IMR-90 (cell line): ENCODE results near the gene ZC2HC1B. TPM values are rescaled to one million over a fixed set of nuclear protein-coding genes. Genes with fewer than 3 reads are reported as not detected.

ENCODE experiments used
- ATAC-seq: fragments of 200-7000 bp; cut with Tn5 transposase; 2 replicates; pipeline ENCODE4 v1.9.1; 2020; ENCODE audit warnings: low read depth, mild to moderate bottlenecking, moderate library complexity
- BruUV-seq: library from RNA; stranded (reverse); fragments of 400-500 nt; replicated peaks from 2 replicates; lab custom pipeline; 2021; lab: Mats Ljungman, UMichigan
- CTCF ChIA-PET: fragments of 300-600 bp; formaldehyde crosslinking; extraction: SDS; loops from one replicate; lab custom pipeline; 2021; ENCODE audit warnings: antibody characterized with exemption; lab: Yijun Ruan, JAX
- POLR2A ChIA-PET: fragments of 300-600 bp; sonication (Branson Sonifier 250); formaldehyde crosslinking; loops from one replicate; lab custom pipeline; 2022; ENCODE audit warnings: antibody characterized with exemption; ENCODE audit not compliant: unreplicated experiment; lab: Charles Lee
- DNase-seq: peaks from one replicate; pipeline ENCODE4 v3.0.0; 2013
- H2AFZ ChIP-seq: replicated peaks from 2 replicates; pipeline ENCODE3; 2013; ENCODE audit warnings: low read length, mild to moderate bottlenecking; ENCODE audit not compliant: poor library complexity
- H2AK5ac ChIP-seq: 2 replicates; pipeline ENCODE4 v1.6.1; 2013; ENCODE audit warnings: low read depth, low read length, inconsistent platforms
- H2AK9ac ChIP-seq: replicated peaks from 2 replicates; pipeline ENCODE3; 2013; ENCODE audit warnings: mild to moderate bottlenecking, low read depth, low read length, moderate library complexity; ENCODE audit not compliant: poor library complexity
- H2BK120ac ChIP-seq: 2 replicates; pipeline ENCODE4 v1.6.1; 2013; ENCODE audit warnings: low read depth, low read length, inconsistent platforms
- H2BK15ac ChIP-seq: 3 replicates; pipeline ENCODE4 v1.6.1; 2013; ENCODE audit warnings: low read depth, low read length, inconsistent platforms
- H2BK20ac ChIP-seq: 2 replicates; pipeline ENCODE4 v1.6.1; 2013; ENCODE audit warnings: low read depth, mild to moderate bottlenecking, inconsistent platforms, low read length, moderate library complexity
- H2BK5ac ChIP-seq: 2 replicates; pipeline ENCODE4 v1.6.1; 2013; ENCODE audit warnings: mild to moderate bottlenecking, low read depth, low read length, inconsistent platforms; ENCODE audit not compliant: poor library complexity, severe bottlenecking
- H3K14ac ChIP-seq: replicated peaks from 2 replicates; pipeline ENCODE4 v1.6.1; 2013; ENCODE audit warnings: low read depth, low read length, inconsistent platforms
- H3K18ac ChIP-seq: 2 replicates; pipeline ENCODE4 v1.6.1; 2013; ENCODE audit warnings: low read depth, low read length, control low read depth
- H3K23ac ChIP-seq: 2 replicates; pipeline ENCODE4 v1.6.1; 2013; ENCODE audit warnings: low read depth, low read length, inconsistent platforms
- H3K27ac ChIP-seq: 2 replicates; pipeline ENCODE4 v1.5.1; 2013; ENCODE audit warnings: mild to moderate bottlenecking, control low read depth, low read length; ENCODE audit not compliant: insufficient read depth
- H3K27me3 ChIP-seq: 2 replicates; pipeline ENCODE4 v1.6.1; 2013; ENCODE audit warnings: low read length; ENCODE audit not compliant: control insufficient read depth, insufficient read depth
- H3K36me3 ChIP-seq: 2 replicates; pipeline ENCODE4 v1.6.1; 2013; ENCODE audit warnings: low read length, mixed read lengths; ENCODE audit not compliant: control insufficient read depth, insufficient read depth
- H3K4ac ChIP-seq: 2 replicates; pipeline ENCODE4 v1.6.1; 2013; ENCODE audit warnings: low read depth, low read length, inconsistent platforms
- H3K4me1 ChIP-seq: 2 replicates; pipeline ENCODE4 v1.6.1; 2013; ENCODE audit warnings: low read length, mixed read lengths; ENCODE audit not compliant: control insufficient read depth, insufficient read depth
- H3K4me2 ChIP-seq: 2 replicates; pipeline ENCODE4 v1.6.1; 2013; ENCODE audit warnings: low read depth, mild to moderate bottlenecking, control low read depth, low read length, moderate library complexity
- H3K4me3 ChIP-seq: 2 replicates; pipeline ENCODE4 v1.5.1; 2013; ENCODE audit warnings: low read depth, mild to moderate bottlenecking, control low read depth, low read length, moderate library complexity; ENCODE audit not compliant: insufficient read depth
- H3K56ac ChIP-seq: 2 replicates; pipeline ENCODE4 v1.6.1; 2013; ENCODE audit warnings: low read length, inconsistent platforms; ENCODE audit not compliant: insufficient read depth; ENCODE audit errors: extremely low read depth
- H3K79me1 ChIP-seq, 2 experiments: 2 replicates each; pipeline ENCODE4 v1.6.1; 2013; ENCODE audit warnings: low read length in 2 of 2, inconsistent platforms in 1 of 2, low read depth in 1 of 2
- H3K9ac ChIP-seq: 2 replicates; pipeline ENCODE4 v1.6.1; 2013; ENCODE audit warnings: low read depth, low read length, control low read depth
- H3K9me1 ChIP-seq: 2 replicates; pipeline ENCODE4 v1.6.1; 2013; ENCODE audit warnings: low read length, inconsistent platforms; ENCODE audit not compliant: insufficient read depth
- H3K9me3 ChIP-seq: 2 replicates; pipeline ENCODE4 v1.6.1; 2013; ENCODE audit warnings: low read length; ENCODE audit not compliant: control insufficient read depth, insufficient read depth
- H4K20me1 ChIP-seq: 2 replicates; pipeline ENCODE4 v1.6.1; 2013; ENCODE audit warnings: low read length, inconsistent platforms; ENCODE audit not compliant: insufficient read depth
- H4K5ac ChIP-seq: 2 replicates; pipeline ENCODE4 v1.6.1; 2013; ENCODE audit warnings: mild to moderate bottlenecking, low read depth, low read length, control low read depth
- H4K8ac ChIP-seq, 2 experiments: 2 replicates each; pipeline ENCODE4 v1.6.1; 2013; ENCODE audit warnings: low read depth in 2 of 2, low read length in 2 of 2, control low read depth in 1 of 2, inconsistent platforms in 1 of 2
- H4K91ac ChIP-seq: 2 replicates; pipeline ENCODE4 v1.6.1; 2013; ENCODE audit warnings: low read depth, low read length, inconsistent platforms; ENCODE audit not compliant: insufficient read depth
- CHD1 ChIP-seq: IDR thresholded peaks from 2 replicates; pipeline ENCODE4 v1.6.1; 2012; ENCODE audit warnings: low read depth, low read length, improper control_type of control experiment
- CTCF ChIP-seq: conservative IDR thresholded peaks from 2 replicates; pipeline ENCODE4 v1.5.1; 2012; ENCODE audit warnings: mild to moderate bottlenecking, low read depth, low read length, improper control_type of control experiment
- ELK1 ChIP-seq: fragments of 150-350 bp; IDR thresholded peaks from 2 replicates; pipeline ENCODE4 v1.6.1; 2016; ENCODE audit warnings: low read depth, mild to moderate bottlenecking, low read length, moderate library complexity, borderline replicate concordance
- FOS ChIP-seq: fragments of 150-350 bp; IDR thresholded peaks from 2 replicates; pipeline ENCODE4 v1.6.1; 2016; ENCODE audit warnings: low read depth, low read length
- MAFK ChIP-seq: IDR thresholded peaks from 2 replicates; pipeline ENCODE4 v1.6.1; 2012; ENCODE audit warnings: low read depth, low read length, improper control_type of control experiment
- MAZ ChIP-seq: IDR thresholded peaks from 2 replicates; pipeline ENCODE4 v1.6.1; 2012; ENCODE audit warnings: low read depth, mild to moderate bottlenecking, low read length, improper control_type of control experiment, moderate library complexity, borderline replicate concordance
- MXI1 ChIP-seq: IDR thresholded peaks from 2 replicates; pipeline ENCODE4 v1.6.1; 2012; ENCODE audit warnings: low read depth, mild to moderate bottlenecking, low read length, moderate library complexity, borderline replicate concordance
- NFE2L2 ChIP-seq: fragments of 150-350 bp; IDR thresholded peaks from 2 replicates; pipeline ENCODE4 v1.6.1; 2016; ENCODE audit warnings: low read depth, mild to moderate bottlenecking, low read length
- RAD21 ChIP-seq: IDR thresholded peaks from 2 replicates; pipeline ENCODE4 v1.6.1; 2012; ENCODE audit warnings: low read length, improper control_type of control experiment
- RCOR1 ChIP-seq: IDR thresholded peaks from 2 replicates; pipeline ENCODE4 v1.6.1; 2012; ENCODE audit warnings: mild to moderate bottlenecking, low read length, improper control_type of control experiment; ENCODE audit not compliant: insufficient replicate concordance
- RFX5 ChIP-seq: IDR thresholded peaks from 2 replicates; pipeline ENCODE4 v1.8.0; 2012; ENCODE audit warnings: low read depth, mild to moderate bottlenecking, low read length, moderate library complexity
- USF2 ChIP-seq: fragments of 150-350 bp; IDR thresholded peaks from 2 replicates; pipeline ENCODE4 v1.6.1; 2017; ENCODE audit warnings: mild to moderate bottlenecking, antibody characterized with exemption, low read length, low read depth
- WGBS, 2 experiments: methylation state at CpG; one replicate each; pipeline versions ENCODE4 v1.1.5 to v1.1.7; 2013; ENCODE audit warnings: missing lambda C conversion rate in 2 of 2; ENCODE audit not compliant: insufficient read length in 1 of 2; ENCODE audit errors: extremely low coverage in 2 of 2; 5-methylcytosine and 5-hydroxymethylcytosine counted together
- dilution Hi-C: fragments of 300-500 bp; cut with HindIII; formaldehyde crosslinking; loops from one replicate; pipeline ENCODE4 v1.14.3; 2018; ENCODE audit warnings: low sequenced_read_pairs; ENCODE audit not compliant: unreplicated experiment
- in situ Hi-C: fragments of 300-500 bp; cut with MboI; formaldehyde crosslinking; loops from 3 replicates; pipeline ENCODE4 v1.14.3; 2019; ENCODE audit warnings: low sequenced_read_pairs, inconsistent platforms, mixed read lengths
- intact Hi-C: fragments of 100-400 bp; cut with micrococcal nuclease; formaldehyde crosslinking; loops from 2 replicates; pipeline ENCODE4 v1.10.0; 2022
- polyA plus RNA-seq, 3 experiments: library from polyadenylated mRNA; depleted of rRNA; stranded (reverse); fragments of >200 nt; gene quantifications; 2 replicates each; pipeline ENCODE4 v1.2.3, GENCODE V29; 2012; ENCODE audit warnings: low replicate concordance in 1 of 3
- total RNA-seq: library from RNA; depleted of rRNA; stranded (reverse); fragments of >200 nt; gene quantifications from 2 replicates; pipeline ENCODE4 v1.2.3, GENCODE V29; 2012

The ZC2HC1B gene
- total and polyA plus RNA-seq, 2 of the 4 experiments (the other 2 are of a cell fraction): not detected

- H2AFZ ChIP-seq: no peak overlapping the region
- no peak overlapping the region for H2AK9ac ChIP-seq
- no CpG with 5 or more reads among the region's 1 CpG for WGBS, 2 experiments
- H3K79me1 ChIP-seq: peaks cover 3 to 7% of the 10 kb centered on the region in 2 experiments
- in situ Hi-C loops (no loop called here), intact Hi-C loops (no loop called here), dilution Hi-C loops (no loop called here)
- H4K5ac ChIP-seq: no peak overlapping the region
- H3K9me1 ChIP-seq: no peaks in the 10 kb centered on the region
- no peak overlapping the region for H3K9ac ChIP-seq
- H3K18ac ChIP-seq: no peak overlapping the region
- no peak overlapping the region for H3K56ac ChIP-seq
- H3K23ac ChIP-seq: no peak overlapping the region
- no peak overlapping the region for H4K8ac ChIP-seq
- no TSS peak for BruUV-seq
- H2BK20ac ChIP-seq: no peak overlapping the region
- H3K4me1 ChIP-seq: no peaks in the 10 kb centered on the region
- H3K36me3 ChIP-seq: 0 out of 2 replicates have a peak, but pooled peaks cover 2% of the 10 kb centered on the region
- ChIA-PET POLR2A (no interaction called here), CTCF (interaction anchor here (0.9 kb wide), 1 partner anchor 406 kb away, joined by 3 read pairs; no protein-coding TSS in a partner anchor)
- peaks cover 3% of the 10 kb centered on the region for H3K27me3 ChIP-seq
- no peak overlapping the region for H4K91ac ChIP-seq
- H2AK5ac ChIP-seq: no peak overlapping the region
- DNase-seq (no peak), ATAC-seq (no peak)
- H3K4me2 ChIP-seq: no peak overlapping the region
- H3K27ac ChIP-seq: no peak overlapping the region
- H2BK15ac ChIP-seq: no peak overlapping the region
- no peaks in the 10 kb centered on the region for H3K9me3 ChIP-seq
- H2BK5ac ChIP-seq: no peak overlapping the region
- no peak for TF ChIP-seq CHD1
- TF ChIP-seq MXI1: no peak
- no peak for TF ChIP-seq ELK1
- no peak for TF ChIP-seq USF2
- TF ChIP-seq FOS: no peak
- TF ChIP-seq RCOR1: no peak
- TF ChIP-seq MAZ: no peak
- no peak for TF ChIP-seq RAD21
- TF ChIP-seq NFE2L2: no peak
- no peak for TF ChIP-seq CTCF
- TF ChIP-seq MAFK: no peak
- TF ChIP-seq RFX5: no peak
- no peak overlapping the region for H2BK120ac ChIP-seq
- H3K4me3 ChIP-seq: no peak overlapping the region
- no peak overlapping the region for H3K14ac ChIP-seq
- no peak overlapping the region for H3K4ac ChIP-seq
- H4K20me1 ChIP-seq: no peaks in the 10 kb centered on the region
Measured at GRCh38 chr6:143980921-143981320, 116.6 kb downstream of the ZC2HC1B start.
